Astrocyte of the cerebellum (primary cell): ENCODE data around the gene SH3GL3.

Experiments
- DNase-seq: peaks from one replicate; pipeline ENCODE4 v3.0.0-alpha.2; 2011; ENCODE audit warnings: low read depth
- H3K4me3 ChIP-seq: 2 replicates; pipeline ENCODE4 v1.5.1; 2011; ENCODE audit warnings: mild to moderate bottlenecking, low read depth, low read length, moderate library complexity
- CTCF ChIP-seq: IDR thresholded peaks from 2 replicates; pipeline ENCODE4 v1.5.1; 2012; ENCODE audit warnings: low read length, low read depth, moderate library complexity, mild to moderate bottlenecking; ENCODE audit errors: missing control alignments
- in situ Hi-C: cut with HindIII; loops from 2 replicates; pipeline ENCODE4 v1.10.0; 2017; ENCODE audit warnings: low sequenced_read_pairs

SH3GL3 gene

GRCh38 chr15:83658430-83659416, 211.6 kb downstream of the SH3GL3 start:
- TF ChIP-seq CTCF, result no peak
- in situ Hi-C loops, result no loop called here
- no peak overlapping the region for H3K4me3 ChIP-seq
- DNase-seq, result no peak

GRCh38 chr15:83659417-83659812, 212.3 kb downstream of the SH3GL3 start:
- DNase-seq, result no peak
- no peak for TF ChIP-seq CTCF
- in situ Hi-C loops, result no loop called here
- no peak overlapping the region for H3K4me3 ChIP-seq

- no peak for TF ChIP-seq CTCF
- H3K4me3 ChIP-seq, result no peak overlapping the region
- in situ Hi-C loops, result no loop called here
- no peak for DNase-seq
Measured at GRCh38 chr15:83665480-83665879, 218.3 kb downstream of the SH3GL3 start.
